Bronchial epithelial cell (primary cell): Measurements from ENCODE around the gene VSIG10L2. TPM values are rescaled to one million over a fixed set of nuclear protein-coding genes. Genes with fewer than 3 reads are reported as not detected.
"Not testable (repeated sequence)": the region's sequence is repeated elsewhere in the genome, so short reads cannot be mapped to it uniquely, and the experiment has no call there.

Experiments
- DNase-seq: peaks from one replicate; pipeline ENCODE4 v3.0.0-alpha.2; 2010; ENCODE audit warnings: low read depth
- FAIRE-seq: peaks from 2 replicates; lab custom pipeline; 2011; peaks lifted over from hg19 to GRCh38; lab: Jason Lieb, UNC
- H3K27me3 ChIP-seq: 2 replicates; pipeline ENCODE4 v1.5.1; 2011; ENCODE audit warnings: low read length; ENCODE audit not compliant: control insufficient read depth, insufficient read depth
- H3K36me3 ChIP-seq: 2 replicates; pipeline ENCODE4 v1.5.1; 2011; ENCODE audit warnings: low read length; ENCODE audit not compliant: control insufficient read depth, insufficient read depth
- H3K4me3 ChIP-seq: 2 replicates; pipeline ENCODE4 v1.5.1; 2011; ENCODE audit warnings: mild to moderate bottlenecking, low read depth, low read length, control low read depth
- CTCF ChIP-seq: IDR thresholded peaks from 2 replicates; pipeline ENCODE4 v1.5.1; 2011; ENCODE audit warnings: mild to moderate bottlenecking, moderate library complexity, low read length, control low read depth, inconsistent platforms; ENCODE audit not compliant: insufficient read depth, severe bottlenecking
- total RNA-seq: library from RNA; depleted of rRNA; stranded (reverse); fragments of >200 nt; gene quantifications from 2 replicates; pipeline ENCODE4 v1.2.1, GENCODE V29; 2014

Gene VSIG10L2
- total RNA-seq, 1 donor from 2014 or later = not detected

- H3K27me3 ChIP-seq = no peaks in the 10 kb centered on the region
- DNase-seq (no peak), FAIRE-seq (no peak)
- no peaks in the 10 kb centered on the region for H3K36me3 ChIP-seq
- H3K4me3 ChIP-seq = no peak overlapping the region
- TF ChIP-seq CTCF = no peak
Observed at GRCh38 chr11:125978778-125979407, 33.0 kb downstream of the VSIG10L2 start.

- DNase-seq (no peak), FAIRE-seq (no peak)
- Histone ChIP-seq H3K36me3 (no peaks in the 10 kb centered on the region), H3K27me3 (no peaks in the 10 kb centered on the region), H3K4me3 (no peak overlapping the region)
- no peak for TF ChIP-seq CTCF
Observed at GRCh38 chr11:125979511-125979910, 33.7 kb downstream of the VSIG10L2 start.

GRCh38 chr11:125980436-125980835 is 34.6 kb downstream of the VSIG10L2 start:
- Histone ChIP-seq H3K4me3 (no peak overlapping the region), H3K27me3 (no peaks in the 10 kb centered on the region), H3K36me3 (no peaks in the 10 kb centered on the region)
- TF ChIP-seq CTCF = no peak
- no peak for DNase-seq
- no peak for FAIRE-seq

GRCh38 chr11:125982348-125982730 is 36.5 kb downstream of the VSIG10L2 start:
- no peaks in the 10 kb centered on the region for H3K36me3 ChIP-seq
- no peak for FAIRE-seq
- no peak overlapping the region for H3K4me3 ChIP-seq
- no peak for TF ChIP-seq CTCF
- DNase-seq = no peak
- H3K27me3 ChIP-seq = no peaks in the 10 kb centered on the region

GRCh38 chr11:125985956-125986355 is 40.1 kb downstream of the VSIG10L2 start:
- H3K36me3 ChIP-seq, H3K4me3 ChIP-seq, H3K27me3 ChIP-seq, FAIRE-seq, DNase-seq: not testable (repeated sequence)

- no peak overlapping the region for H3K4me3 ChIP-seq
- TF ChIP-seq CTCF = no peak
- FAIRE-seq = no peak
- H3K36me3 ChIP-seq = no peaks in the 10 kb centered on the region
- no peaks in the 10 kb centered on the region for H3K27me3 ChIP-seq
- DNase-seq = no peak
Observed at GRCh38 chr11:125987066-125987641, 41.3 kb downstream of the VSIG10L2 start.
